AG10803 (cell line): ENCODE measurements around the gene LRRN4CL.
A peak's percentile ranks its signal among the peaks of the same experiment; 100 is the strongest.

Experiments
- DNase-seq: peaks from one replicate; pipeline ENCODE4 v3.0.0; 2010; ENCODE audit warnings: low read depth
- H3K4me3 ChIP-seq: 2 replicates; pipeline ENCODE4 v1.5.1; 2011; ENCODE audit warnings: mild to moderate bottlenecking, low read length, control low read depth
- CTCF ChIP-seq: conservative IDR thresholded peaks from 2 replicates; pipeline ENCODE4 v1.5.1; 2011; ENCODE audit warnings: mild to moderate bottlenecking, low read length, control low read depth, inconsistent platforms

Gene LRRN4CL

GRCh38 chr11:62726915-62727164 lies 37.5 kb upstream of the LRRN4CL start:
- H3K4me3 ChIP-seq, result peak overlapping the region; percentile 99
- no peak for DNase-seq
- no peak for TF ChIP-seq CTCF

- peak overlapping the region; percentile 99 for H3K4me3 ChIP-seq
- DNase-seq, result no peak
- no peak for TF ChIP-seq CTCF
Measured at GRCh38 chr11:62726156-62726914, 37.0 kb upstream of the LRRN4CL start.

- DNase-seq, result no peak
- no peak for TF ChIP-seq CTCF
- H3K4me3 ChIP-seq, result peak overlapping the region; percentile 99
Measured at GRCh38 chr11:62725646-62726045, 36.3 kb upstream of the LRRN4CL start.

GRCh38 chr11:62724171-62724570 lies 34.8 kb upstream of the LRRN4CL start:
- no peak for TF ChIP-seq CTCF
- H3K4me3 ChIP-seq, result peak overlapping the region; percentile 99
- no peak for DNase-seq

- DNase-seq, result peak; percentile 39
- H3K4me3 ChIP-seq, result no peak overlapping the region
- peak; percentile 9; the same call in 1 of the 2 replicates for TF ChIP-seq CTCF
Measured at GRCh38 chr11:62721994-62722393, 32.7 kb upstream of the LRRN4CL start.

- TF ChIP-seq CTCF, result no peak
- no peak overlapping the region for H3K4me3 ChIP-seq
- DNase-seq, result peak; percentile 25
Measured at GRCh38 chr11:62719302-62719978, 30.1 kb upstream of the LRRN4CL start.

GRCh38 chr11:62716816-62717215 lies 27.5 kb upstream of the LRRN4CL start:
- no peak overlapping the region for H3K4me3 ChIP-seq
- DNase-seq, result no peak
- TF ChIP-seq CTCF, result no peak
